HG03196 (cell line): Measurements from ENCODE around the gene DBN1.

Source experiments
- ATAC-seq: cut with Tn5 transposase; IDR thresholded peaks from one replicate; pipeline ENCODE4 v1.9.1; 2021; ENCODE audit not compliant: unreplicated experiment

Gene DBN1

DNA sequence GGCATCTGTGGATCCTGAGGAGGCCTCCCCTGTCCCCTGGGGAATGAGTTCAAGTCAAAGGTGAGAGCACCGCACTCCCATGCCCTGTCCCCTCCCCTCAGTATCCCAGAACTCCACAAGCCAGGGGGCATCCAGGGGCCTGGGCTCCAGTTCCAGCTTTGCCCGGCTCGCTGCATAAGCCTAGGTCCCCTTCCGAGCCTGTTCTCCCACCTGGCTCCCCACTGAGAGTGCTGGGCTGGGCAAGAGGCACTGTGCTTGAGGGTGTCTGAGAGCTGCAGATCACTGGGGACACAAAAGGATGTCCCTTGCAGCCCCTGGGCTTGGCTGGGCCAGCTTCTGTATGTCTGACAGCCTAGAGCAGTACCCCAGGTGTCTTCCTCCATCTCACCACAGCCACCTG, 31.6 kb upstream of the DBN1 start:
- no peak for ATAC-seq

DNA sequence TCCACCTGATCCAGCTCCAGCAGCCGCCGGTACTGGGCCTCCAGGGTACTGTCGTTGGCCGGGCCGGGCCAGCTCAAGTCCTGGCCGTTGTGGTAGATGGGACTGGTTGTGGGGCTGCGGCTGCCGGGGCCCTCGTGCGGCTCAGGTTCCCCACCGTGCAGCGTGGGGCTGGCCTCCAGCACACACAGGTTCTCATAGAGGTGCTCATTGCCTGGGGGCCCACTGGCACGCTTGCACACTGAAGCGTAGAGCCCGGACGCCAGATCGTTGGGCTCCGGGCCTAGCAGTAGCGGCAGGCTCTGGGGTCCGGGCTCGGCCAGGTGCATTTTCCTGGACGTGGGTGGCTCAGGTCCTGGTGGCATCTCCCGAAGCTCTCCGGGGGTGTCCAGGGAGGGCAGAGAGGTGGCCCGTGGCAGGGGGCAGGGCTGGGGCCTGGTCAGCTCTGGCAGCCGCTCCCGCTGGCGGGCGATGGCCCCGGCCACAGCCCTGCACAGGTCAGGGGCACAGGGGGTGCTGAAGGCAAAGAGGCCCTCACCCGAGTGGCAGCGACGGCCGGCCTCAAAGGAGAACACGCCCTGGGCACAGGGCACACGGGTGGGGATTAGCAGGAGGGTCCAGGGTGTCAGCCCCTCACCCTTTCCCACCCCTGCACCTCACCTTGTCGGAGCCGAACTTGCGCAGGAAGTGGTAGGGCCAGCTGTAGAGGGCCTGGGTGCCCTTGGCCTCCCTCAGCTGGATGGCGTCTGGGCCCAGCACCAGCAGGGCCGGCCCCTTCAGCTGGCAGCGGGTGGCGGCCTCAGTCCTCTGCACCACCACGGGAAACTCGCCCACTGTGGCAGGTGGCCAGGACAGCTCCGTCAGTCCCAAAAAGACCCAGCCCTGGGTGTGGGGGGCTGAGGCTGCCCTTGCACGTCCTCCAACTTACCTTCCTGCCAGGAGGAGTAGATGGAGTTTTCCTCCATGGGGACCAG, 30.9 kb upstream of the DBN1 start:
- no peak for ATAC-seq

DNA sequence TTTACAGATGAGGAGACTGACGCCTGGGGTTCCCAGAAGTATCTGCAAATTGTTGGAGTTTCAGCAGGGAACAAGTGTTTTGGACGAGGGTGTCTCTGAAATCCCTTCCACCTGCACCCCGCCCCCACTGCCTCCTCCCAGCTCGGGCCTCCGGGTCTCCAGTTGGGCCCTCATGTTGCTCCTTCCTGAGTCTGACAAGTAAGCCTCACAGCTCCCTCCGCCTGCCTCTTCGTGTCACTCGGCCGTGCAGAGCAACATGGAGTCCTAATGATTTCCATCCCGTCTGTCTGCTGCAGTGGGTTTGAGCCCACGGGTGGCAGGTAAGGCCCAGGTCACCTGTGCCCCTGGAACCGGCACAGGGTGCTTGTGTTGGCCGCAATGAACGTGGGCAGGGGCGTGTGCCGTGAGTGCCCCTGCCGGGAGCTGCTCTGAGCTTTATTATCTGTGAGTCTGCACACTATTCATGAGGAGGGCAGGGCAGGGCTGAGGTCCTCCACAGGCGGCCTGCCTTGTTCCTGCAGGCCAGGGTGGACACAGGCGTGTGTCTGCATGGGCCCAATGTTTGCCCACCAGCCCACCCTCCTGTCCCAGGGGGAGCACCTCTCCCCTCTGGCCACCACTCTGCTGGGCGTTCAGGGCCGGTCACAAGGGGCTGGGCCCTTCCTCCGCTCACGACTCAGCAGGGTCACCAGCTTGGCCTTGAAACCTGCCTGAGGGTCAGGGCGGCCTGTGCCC, 30.1 kb upstream of the DBN1 start:
- no peak for ATAC-seq

DNA sequence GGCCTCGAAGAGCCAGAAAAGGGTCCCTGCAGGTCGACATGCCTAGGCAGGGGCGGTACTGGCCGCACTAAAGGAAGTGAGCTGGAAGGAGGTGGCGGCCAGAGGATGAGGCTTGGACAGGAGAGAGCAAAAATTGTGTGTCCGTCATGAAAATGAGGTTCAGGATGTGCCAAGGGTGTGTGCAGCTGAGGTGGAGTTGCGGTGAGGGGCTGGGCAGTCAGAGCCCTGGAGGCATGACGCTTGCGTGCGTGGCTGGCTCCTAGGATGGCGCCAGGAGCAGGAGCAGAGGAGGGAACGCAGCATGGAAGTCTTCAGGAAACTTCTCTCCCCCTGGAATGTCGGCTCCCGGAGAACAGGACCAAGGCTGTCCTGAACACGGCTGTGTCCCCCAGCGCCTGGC, 29.5 kb upstream of the DBN1 start:
- no peak for ATAC-seq

DNA sequence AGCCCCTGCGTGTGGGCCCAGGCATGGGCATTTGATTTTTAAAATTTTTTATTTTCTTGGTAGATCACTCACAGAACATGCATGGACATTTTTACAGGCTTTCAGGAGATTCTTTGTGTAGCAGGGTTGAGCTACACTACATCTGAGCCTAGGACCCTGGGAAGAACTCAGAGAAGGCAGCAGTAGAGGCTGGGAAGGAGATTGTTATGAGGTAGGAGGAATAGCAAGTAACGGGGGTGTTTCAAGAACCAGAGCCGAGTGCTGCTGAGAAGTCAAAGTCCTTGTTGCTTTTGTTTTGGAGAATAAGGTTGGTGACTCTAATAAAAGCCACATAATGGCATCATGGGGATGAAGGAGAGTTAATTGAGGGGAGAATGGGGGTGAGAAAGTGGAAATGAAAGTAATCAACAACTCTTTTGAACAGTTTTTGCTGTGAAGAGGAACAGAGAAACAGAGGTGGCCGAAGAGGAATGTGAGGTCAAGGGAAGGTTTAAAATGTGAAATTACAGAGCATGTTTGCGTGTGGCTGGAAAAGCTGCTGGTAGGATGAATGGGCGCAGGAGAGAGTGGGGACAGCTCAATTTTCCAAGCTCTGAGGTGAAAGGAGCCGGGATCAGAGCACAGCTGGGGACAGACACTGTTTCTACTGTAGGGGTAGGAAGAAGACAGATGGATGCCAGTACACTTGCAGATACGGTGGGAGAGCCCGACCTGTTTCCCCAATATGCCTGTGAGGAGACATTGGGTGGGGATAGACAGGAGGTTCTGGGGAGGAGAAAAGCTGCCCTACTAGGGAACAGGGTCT, 28.6 kb upstream of the DBN1 start:
- ATAC-seq = no peak

DNA sequence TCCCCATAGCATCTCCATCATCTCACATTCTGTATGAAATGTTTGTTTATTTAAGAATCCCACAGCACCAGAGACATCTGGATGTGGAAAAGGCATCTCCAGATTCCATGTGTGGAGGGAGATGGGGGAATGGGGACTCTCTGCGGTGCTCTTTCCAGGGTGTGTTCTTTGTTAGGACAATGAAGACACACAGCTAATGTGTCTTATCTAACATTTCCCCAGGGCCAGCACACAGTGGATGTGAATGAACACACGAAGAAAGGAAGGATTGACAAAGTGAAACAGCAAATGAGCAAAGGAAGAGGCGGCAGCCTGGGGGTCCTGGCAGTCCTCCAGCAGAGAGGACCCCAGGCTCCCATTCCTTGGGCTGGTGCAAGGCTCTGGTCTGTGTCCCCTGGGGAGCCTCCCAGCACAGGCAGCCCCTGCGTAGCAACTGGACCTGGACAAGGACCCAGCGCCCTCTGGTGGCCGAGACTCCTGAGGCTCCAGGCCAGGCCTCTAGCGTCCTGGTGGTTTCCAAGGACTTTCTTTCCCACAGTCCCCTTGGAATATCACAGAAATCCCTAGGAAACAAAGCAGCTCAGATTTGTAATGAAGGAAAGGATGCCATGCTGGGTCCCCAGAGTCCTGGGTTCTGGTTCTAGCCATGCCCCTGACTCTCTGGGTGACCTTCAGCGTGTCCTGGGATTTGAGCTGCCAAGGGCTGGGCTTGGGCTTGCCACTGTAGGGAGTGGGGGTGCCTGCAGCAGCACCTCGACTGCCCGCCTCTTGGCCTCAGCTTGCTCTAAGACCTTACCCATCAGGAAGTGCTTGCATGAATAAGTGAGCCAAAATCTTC, 27.5 kb upstream of the DBN1 start:
- no peak for ATAC-seq

DNA sequence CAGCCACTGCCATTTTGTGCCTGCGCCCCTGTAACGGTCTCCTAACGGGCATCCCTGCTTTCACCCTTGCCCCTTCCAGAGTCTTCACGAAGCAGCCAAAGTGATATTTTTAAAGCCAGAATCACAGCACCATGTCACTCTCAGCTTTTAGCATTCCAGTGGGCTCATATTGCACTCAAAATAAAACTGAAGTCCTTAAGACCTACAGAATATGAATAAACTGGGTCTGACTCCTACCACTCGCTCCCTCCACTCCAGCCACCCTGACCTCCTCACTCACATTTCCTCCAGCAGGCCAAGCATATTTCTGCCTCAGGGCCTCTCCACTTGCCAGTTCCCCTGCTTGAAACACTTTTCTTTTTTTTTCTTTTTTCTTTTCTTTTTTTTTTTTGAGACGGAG, 26.4 kb upstream of the DBN1 start:
- no peak for ATAC-seq

DNA sequence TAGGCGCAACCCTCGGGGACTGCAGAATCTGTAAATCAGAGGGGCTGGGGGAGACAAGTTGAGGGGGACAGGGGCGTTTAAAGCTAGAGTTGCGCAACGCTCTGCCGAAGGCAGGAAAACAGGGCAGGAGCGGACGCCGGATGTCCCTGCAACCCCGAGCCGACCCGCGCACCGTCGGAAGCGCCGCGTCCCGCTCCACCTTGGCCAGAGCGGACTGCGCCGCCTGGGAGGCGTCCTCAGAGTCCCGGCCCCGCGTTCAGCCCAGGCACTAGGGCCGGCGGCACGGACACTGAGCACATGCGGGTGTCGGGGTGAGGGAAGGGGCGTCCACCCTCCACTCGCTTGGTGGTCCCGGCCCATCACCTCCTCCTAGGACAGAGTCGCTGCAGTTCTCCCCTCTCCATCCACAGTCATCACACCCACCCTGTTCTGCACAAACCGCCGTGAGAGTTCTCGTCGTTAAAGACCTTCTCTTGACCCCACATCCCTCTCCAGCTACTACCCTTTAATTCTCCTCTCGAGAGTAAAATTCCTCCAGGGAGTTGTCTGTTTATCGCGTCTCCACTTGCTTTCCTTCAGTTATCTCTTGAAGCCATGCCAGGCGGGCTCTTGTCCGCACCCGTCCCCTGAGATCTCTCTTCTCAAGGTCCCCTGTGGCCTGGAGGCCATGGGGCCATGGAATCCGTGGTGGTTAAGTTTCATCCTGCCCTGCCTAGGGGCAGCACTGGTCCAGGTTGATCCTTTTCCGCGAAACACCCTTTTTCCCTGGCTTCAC, 24.8 kb upstream of the DBN1 start:
- no peak for ATAC-seq

DNA sequence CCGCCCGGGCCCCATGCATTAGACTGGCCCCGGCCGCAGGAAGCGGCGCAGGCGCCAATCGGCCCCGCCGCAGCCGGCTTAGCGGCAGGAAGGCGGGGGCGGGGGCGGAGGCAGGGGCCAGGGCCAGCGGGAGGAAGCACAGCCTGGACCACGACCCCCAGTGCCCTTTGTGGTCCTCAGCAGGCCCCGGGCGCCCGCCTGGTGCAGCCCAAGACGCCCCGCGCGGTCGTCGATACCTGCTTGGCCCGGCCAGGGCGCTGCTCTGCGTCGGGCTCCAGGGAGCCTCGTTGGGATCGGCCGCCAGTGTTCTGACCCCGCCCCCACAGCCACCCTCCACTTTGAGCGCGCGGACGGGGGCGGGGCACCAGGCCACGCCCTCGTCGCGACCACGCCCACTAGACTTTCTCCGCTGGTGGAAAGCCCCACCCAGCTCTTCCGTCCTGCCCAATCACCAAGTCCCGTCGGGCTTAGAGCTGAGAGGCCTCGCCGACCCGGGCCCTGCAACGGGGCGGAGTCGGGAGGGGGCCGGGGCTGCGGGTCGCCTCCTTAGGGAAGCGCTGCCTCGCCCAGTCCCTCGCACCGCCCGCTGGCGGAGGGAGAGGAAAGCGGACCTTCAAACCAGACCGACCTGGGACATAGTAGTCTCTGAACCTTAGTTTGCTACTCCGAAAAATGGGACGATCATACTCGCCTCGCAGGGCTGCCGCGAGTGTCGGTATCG, 24.0 kb upstream of the DBN1 start, which contains the start of gene PDLIM7:
TSS of gene PDLIM7 (minus strand) at position 313 of the 721 bp plus-strand sequence. CDS start 1,092 bp downstream, outside the sequence.
- ATAC-seq = peak; percentile 75

DNA sequence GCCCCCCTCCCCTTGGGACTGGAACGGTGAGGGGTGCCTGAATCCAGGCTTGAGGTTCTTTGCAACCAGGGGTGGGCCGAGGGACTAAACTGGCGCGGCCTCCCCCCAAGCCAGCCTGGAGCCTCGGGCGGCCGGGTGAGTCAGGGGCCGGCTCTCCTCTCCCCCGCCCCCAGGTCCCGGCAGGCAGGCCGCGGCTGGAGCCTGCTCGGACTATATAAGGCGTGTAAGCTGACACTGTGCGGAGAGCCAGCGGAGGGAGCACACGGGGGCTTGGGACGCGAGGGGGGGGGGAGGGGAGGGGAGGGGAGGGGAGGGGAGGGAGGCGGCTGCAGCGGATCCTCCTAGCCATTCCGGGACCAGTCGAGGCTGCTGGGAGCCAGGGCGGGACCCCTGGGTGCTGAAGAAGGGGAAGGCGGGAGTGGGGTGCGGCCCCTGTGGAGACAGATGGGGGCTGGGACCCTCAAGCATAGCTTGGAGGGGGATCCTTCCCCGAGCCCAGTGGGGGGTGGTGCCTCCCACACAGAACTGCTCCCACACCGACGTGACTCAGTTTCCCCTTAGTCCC, 23.4 kb upstream of the DBN1 start:
- ATAC-seq = no peak

DNA sequence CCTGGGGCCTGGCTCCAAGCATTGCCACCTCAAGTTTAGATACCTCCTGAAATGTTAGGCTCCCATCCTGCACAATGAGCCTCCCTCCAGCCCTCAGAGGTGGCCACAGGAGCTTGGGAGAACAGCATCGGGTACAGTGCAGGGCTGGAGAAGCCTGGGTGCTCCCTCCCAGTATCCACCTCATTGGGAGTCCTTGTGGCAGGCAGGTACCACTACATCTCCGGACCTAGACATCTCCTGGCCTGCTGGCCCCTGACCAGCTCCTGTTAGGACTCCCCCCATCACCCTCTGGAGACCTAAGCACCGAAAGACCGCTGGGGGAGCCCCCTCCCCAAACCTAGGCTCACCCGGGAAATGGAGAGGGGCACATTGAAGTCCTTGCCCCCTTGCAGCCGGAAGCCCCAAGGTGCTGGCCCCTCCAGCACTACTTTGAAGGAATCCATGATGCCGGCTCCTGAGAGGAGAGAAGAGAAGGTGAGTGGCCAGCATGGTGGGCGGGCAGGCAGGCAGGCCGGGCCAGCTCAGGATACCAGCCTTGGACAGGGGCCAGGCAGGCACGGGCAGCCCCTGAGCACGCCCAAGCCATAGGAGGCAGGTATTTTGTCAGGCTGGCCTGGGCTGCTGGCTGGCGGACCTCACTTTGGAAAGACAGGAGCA, 22.8 kb upstream of the DBN1 start:
- no peak for ATAC-seq

DNA sequence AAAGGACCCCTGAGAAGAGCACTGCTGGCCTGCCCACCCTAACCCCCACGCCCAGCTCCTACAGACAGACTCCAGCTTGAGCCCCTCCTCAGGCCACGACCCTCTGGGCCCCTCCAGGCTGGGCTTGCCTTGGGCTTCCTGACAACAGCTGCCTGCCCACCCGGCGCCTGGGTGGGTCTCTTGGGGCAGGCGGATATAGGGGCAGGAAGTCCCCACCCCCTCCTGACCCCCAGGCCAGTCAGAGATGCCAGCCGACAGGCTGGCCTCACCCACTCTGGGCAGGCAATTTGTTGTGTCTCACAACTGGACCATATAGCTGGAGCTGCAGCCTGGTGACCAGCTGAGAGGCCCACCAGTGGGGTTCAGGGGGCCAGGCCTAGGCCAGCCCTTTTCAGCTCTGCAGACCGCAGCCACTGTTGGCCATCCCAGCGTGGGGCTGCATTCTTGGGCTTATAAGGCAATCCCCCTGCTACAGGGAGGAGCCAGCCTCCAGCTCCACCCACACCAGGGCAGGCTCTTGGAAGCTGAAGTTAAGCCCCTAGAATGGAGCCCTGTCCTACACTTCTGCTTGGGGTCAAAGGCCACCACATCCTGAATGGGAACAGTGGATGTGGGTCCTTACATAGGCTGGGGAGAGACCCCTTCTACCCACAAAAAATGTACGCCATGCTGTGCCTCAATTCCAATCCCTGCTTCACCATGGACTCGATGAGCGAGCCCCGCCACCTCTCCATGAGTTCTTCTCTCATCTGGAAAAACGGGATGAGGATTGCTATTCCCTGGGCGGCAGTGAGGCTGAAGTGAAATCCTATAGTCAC, 22.0 kb upstream of the DBN1 start:
- ATAC-seq = no peak

DNA sequence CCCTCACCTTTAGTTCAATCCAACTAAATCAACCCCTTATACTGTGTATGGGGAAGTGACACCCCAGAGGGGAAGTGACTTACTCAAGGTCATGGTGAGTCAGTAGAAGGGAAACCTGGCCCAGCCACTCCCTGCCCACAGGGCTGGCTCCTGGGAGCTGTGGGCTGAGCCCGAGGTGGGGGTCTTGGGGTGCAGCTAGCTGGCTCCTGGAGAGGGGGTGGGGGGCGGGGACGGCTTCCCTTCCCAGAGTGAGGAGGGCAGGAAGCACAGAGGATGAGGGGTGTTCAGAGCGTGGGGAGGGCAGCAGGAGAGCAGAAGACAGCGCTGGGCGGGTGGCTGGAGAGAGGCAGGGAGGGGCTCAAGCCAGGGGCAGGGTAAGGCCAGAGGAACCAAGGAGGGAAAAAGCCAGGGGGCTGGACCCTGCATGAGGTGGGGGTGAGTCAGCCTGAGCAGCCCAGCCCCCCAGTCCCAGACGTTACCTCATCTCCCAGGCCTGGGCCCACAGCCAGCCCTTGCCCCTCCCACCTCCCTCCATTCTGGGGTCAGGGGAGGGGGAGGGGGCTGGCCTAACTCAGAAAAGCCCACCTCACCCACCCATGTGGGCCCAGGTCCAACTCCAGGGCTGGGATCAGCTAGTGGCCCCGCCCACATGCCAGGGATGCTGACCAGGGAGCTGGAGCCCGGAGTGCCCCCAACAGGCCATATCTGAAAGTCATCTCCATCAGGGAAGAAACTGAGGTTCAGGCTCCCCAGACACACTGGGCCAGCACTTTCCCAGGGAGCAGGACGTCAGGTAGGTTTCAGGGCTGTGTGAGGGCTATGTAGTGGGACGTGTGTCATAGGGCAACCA, 21.1 kb upstream of the DBN1 start:
- no peak for ATAC-seq

DNA sequence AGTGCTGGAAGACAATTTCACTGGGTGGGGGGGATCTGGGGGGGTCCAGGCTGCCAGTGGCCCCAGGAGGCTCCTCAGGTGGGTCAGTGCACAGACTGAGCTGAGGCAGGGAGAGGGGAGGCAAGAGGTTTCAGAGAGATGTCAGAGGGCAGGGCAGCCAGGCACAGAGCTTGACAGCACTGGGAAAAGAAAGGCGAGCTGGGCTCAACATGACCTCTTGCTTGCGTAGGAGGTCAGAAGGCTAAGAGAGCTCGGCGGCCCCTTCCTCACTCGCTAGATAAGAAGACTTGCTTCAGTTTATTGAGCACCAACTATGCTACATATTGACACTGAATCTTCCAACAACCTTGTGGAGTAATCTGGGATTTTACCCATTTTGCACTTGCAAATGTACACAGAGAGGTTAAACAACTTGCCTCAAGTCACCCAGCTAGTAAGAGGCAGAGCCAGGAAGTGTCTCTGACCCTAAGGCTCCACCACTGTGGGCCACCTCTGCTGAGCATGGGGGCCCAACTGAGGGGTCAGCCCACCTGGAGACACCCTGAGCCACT, 20.4 kb upstream of the DBN1 start:
- ATAC-seq = no peak

DNA sequence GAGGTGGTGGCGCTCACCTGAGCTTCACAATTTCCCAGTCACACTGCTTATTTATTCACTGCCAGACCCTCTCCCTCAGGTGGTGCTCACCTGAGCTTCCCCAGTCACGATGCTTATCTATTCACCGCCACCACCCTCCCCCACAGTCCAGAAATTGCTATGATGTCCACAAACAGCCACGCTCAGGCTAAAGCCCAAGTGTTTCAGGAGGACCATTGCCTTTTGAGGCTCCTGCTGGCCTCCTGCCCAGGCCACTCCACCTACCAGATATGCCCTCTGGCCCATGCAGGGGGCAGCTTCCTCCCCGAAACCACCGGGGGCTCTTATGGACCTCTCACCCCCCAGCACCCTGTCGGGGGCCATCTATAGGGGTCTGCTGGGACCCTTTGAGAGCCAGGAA, 19.4 kb upstream of the DBN1 start:
- no peak for ATAC-seq
